ENCODE results near the gene BICRA.
A peak's percentile ranks its signal among the peaks of the same experiment; 100 is the strongest.

GRCh38 chr19:47713046-47714021 is 104.4 kb downstream of the BICRA start, which contains the start of gene EHD2:
- TF ChIP-seq, protein P1, sequence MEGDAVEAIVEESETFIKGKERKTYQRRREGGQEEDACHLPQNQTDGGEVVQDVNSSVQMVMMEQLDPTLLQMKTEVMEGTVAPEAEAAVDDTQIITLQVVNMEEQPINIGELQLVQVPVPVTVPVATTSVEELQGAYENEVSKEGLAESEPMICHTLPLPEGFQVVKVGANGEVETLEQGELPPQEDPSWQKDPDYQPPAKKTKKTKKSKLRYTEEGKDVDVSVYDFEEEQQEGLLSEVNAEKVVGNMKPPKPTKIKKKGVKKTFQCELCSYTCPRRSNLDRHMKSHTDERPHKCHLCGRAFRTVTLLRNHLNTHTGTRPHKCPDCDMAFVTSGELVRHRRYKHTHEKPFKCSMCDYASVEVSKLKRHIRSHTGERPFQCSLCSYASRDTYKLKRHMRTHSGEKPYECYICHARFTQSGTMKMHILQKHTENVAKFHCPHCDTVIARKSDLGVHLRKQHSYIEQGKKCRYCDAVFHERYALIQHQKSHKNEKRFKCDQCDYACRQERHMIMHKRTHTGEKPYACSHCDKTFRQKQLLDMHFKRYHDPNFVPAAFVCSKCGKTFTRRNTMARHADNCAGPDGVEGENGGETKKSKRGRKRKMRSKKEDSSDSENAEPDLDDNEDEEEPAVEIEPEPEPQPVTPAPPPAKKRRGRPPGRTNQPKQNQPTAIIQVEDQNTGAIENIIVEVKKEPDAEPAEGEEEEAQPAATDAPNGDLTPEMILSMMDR (conservative IDR thresholded peaks at IDR 0.05; ENCODE audit: low read length): peak; percentile 81
- no peak for TF ChIP-seq EZH2phosphoT487 (IDR thresholded peaks at IDR 0.05; ENCODE audit: borderline replicate concordance, low read depth, low read length)
